HG02588 (cell line): Measurements from ENCODE around the gene CATSPERD.

Experiments used
- ATAC-seq: cut with Tn5 transposase; IDR thresholded peaks from one replicate; pipeline ENCODE4 v1.9.1; 2021; ENCODE audit warnings: mild to moderate bottlenecking, moderate library complexity; ENCODE audit not compliant: unreplicated experiment

Gene CATSPERD

GRCh38 chr19:5825178-5825577, 104.7 kb downstream of the CATSPERD start:
- no peak for ATAC-seq

DNA sequence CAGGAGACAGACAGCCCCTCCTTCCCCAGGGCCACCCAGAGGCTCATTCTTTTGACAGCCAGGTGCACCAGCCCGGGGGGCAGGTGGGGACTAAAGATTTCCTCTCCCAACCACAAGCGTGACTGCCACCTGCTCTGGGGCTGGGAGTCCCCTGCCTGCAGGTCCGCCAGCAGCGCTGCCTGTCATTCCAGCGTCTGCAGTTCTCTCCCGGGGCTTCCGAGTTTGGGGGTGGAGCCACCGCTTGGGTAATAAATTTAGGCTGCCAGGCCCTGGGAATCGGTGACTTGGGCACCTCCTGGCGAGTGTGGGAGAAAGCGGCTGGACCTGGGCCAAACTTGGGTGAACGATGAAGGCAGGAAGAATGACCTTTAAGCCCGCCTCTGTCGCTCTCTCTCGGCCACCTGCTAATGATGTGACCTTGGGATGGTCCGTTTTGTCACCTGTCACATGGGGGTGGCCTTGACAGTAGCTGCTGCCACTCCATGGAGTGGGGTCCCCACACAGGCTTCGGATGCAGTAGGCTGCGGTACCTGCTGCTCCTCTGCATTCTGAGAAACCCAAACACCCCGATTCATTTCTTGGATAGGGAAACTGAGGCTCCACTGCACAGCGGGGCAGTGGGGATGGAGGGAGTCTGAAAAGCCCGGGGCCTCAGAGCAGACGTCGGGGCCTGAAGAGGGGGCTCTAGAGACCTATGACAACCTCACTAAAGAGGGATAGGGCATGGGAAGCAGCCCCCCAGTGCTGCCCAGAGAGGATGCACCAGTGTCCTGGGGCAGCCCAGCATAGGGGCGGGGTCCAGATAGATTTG, 106.3 kb downstream of the CATSPERD start:
- ATAC-seq = no peak

DNA sequence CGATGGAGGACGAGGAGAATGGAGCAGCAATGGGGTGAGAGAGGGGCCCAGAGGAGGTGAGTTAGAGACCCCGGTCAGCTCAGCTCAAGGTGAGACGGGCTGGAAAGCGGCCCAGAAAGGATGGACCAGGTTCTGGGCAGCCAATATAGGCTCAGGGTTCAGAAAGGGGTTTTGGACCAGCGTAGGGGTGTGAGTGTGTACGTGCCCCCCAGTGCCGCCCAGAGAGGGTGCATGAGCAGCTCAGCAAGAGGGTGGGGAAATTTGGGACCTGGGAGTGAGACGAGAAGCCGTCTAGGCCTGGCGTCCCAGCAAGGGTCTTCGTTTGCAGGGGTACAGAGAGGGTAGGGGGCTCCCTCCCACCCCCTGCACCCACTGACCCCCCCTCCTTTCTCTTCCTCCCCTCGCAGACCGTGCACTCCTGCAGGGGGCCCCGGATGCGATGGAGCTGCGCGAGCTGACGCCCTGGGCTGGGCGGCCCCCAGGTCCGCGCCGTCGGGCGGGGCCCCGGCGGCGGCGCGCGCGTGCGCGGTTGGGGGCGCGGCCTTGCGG, 107.0 kb downstream of the CATSPERD start:
- no peak for ATAC-seq

DNA sequence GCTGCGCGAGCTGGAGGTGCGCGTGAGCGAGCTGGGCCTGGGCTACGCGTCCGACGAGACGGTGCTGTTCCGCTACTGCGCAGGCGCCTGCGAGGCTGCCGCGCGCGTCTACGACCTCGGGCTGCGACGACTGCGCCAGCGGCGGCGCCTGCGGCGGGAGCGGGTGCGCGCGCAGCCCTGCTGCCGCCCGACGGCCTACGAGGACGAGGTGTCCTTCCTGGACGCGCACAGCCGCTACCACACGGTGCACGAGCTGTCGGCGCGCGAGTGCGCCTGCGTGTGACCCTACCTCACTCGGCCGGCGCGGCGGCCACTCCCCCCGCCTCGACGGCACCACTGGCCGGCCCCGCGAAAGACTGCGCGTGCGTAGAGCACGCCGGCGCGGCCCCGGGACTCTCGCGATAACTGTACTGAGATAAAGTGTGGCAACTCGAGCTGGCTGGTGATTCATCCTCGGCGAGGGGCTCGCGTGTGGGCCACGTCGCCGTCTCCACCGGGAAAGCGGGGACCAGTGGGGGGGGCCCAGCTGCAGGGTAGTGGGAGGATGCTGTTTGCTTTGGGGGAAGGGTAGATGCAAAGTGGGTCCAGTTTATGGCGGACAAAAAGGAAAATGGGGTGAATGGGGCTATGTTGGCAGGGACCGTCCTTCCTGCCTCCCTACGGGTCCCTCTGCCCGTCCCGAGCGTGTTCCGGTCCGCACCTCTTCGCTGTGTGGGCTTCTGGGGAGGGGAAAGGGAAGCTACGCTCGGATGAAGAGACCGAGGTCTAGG, 107.6 kb downstream of the CATSPERD start:
- peak; percentile 70 for ATAC-seq
